Fibroblast of pulmonary artery (primary cell): Measurements from ENCODE around the gene OR2A14.
A peak's percentile ranks its signal among the peaks of the same experiment; 100 is the strongest.
"Not testable (repeated sequence)": the region's sequence is repeated elsewhere in the genome, so short reads cannot be mapped to it uniquely, and the experiment has no call there.

Experiments
- DNase-seq: peaks from one replicate; pipeline ENCODE4 v3.0.0-alpha.2; 2010; ENCODE audit warnings: low read depth
- H3K4me3 ChIP-seq: replicated peaks from 2 replicates; pipeline ENCODE4 v1.5.1; 2011; ENCODE audit warnings: low read depth, mild to moderate bottlenecking, control low read depth, low read length, moderate library complexity
- CTCF ChIP-seq: IDR thresholded peaks from 2 replicates; pipeline ENCODE4 v1.5.1; 2011; ENCODE audit warnings: mild to moderate bottlenecking, control low read depth, low read length, inconsistent platforms; ENCODE audit errors: missing control alignments

Gene OR2A14

GRCh38 chr7:144142187-144142586 lies 19.2 kb downstream of the OR2A14 start:
- TF ChIP-seq CTCF: no peak
- DNase-seq: no peak
- no peak overlapping the region for H3K4me3 ChIP-seq

DNA sequence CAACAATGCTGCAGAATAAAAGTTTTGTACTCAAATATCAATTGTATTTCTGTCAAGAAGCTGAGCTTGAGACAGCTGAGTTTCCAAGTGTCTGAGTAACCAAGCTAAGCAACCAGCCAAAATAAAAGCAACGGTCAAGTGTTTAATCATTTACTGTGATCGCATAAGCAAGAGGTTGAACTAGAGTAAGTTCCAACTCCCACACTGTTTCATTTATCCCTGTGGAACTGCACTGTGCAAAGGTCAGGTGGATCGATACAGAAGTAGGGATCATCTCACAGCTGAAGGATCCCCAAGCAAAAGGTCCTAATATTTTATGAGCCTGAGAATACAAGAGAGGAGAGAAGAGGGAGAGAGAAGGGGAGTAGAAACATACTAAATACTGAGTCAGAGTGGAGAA lies 21.4 kb downstream of the OR2A14 start:
- no peak for TF ChIP-seq CTCF
- H3K4me3 ChIP-seq: no peak overlapping the region
- no peak for DNase-seq

GRCh38 chr7:144148224-144148827 lies 25.4 kb downstream of the OR2A14 start:
- no peak overlapping the region for H3K4me3 ChIP-seq
- TF ChIP-seq CTCF: no peak
- DNase-seq: no peak

- DNase-seq: no peak
- no peak overlapping the region for H3K4me3 ChIP-seq
- TF ChIP-seq CTCF: no peak
Observed at GRCh38 chr7:144158861-144159260, 35.9 kb downstream of the OR2A14 start.

DNA sequence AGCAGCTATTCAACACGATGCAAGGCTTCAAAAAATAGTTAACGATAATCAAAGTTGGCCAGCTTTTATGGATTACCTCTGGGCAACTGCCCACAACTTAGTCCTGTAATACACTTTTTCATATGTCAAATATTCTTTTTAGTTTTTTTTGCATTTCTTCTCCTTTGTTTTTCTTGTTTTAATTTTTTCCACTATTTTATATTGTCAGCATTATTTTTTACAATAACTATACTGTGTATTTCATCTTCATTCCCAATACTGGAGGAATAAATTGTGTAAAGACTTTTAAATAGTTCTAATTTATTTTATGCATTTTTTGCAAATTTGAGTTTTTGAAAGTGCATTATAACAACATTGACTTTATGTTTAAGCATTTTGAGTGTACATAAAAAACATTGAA lies 41.8 kb downstream of the OR2A14 start:
- no peak for TF ChIP-seq CTCF
- DNase-seq: no peak
- H3K4me3 ChIP-seq: no peak overlapping the region

DNA sequence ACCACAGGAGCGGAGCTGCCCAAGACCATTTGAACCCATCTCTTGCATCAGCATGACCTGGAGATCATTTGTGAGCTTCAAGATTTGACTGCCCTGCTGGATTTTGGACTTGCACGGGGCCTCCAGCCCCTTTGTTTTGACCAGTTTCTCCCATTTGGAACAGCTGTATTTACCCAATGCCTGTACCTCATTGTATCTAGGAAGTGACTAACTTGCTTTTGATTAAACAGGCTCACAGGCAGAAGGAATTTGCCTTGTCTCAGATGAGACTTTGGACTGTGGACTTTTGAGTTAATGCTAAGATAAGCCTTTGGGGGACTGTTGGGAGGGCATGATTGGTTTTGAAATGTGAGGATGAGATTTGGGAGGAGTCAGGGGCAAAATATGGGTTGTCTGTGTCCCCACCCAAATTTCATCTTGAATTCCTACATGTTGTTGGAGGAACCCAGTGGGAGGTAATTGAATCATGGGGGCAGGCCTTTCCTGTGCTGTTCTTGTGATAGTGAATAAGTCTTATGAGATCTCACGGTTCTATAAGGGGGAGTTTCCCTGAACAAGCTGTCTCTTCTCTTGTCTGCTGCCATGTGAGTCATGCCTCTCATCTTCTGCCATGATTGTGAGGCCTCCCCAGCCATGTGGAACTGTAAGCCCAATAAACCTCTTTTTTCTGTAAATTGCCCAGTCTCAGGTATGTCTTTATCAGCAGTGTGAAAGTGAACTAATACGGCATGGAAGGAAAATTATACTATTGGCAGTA lies 48.8 kb downstream of the OR2A14 start:
- DNase-seq: peak; percentile 56
- not testable (repeated sequence) for H3K4me3 ChIP-seq

DNA sequence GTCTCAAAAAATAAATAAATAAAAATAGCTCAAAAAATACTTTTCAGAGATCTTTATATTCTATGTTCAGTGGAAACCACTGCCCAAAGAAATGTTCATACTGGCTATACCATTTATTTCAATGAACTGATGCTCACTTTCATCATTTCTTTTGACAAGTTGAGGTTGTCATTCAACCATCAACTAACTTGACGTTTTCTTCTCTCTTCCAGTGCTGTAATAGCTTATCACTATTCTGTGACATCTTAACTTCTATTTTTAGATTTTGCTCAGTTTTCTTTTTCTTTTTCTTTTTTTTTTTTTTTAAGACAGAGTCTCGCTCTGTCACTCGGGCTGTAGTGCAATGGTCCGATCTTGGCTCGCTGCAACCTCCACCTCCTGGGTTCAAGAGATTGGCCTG lies 51.6 kb downstream of the OR2A14 start:
- no peak overlapping the region for H3K4me3 ChIP-seq
- no peak for TF ChIP-seq CTCF
- DNase-seq: no peak
